CD4-positive, alpha-beta T cell treated with Interferon alpha-2 for 1 hour (primary cell): ENCODE measurements around the gene NSUN5.
"Not testable (repeated sequence)": the region's sequence is repeated elsewhere in the genome, so short reads cannot be mapped to it uniquely, and the experiment has no call there.

Experiments
- DNase-seq, 2 donors: peaks; one replicate each; pipeline ENCODE4 v3.0.0-alpha.2; 2020 to 2022

NSUN5 gene

DNA sequence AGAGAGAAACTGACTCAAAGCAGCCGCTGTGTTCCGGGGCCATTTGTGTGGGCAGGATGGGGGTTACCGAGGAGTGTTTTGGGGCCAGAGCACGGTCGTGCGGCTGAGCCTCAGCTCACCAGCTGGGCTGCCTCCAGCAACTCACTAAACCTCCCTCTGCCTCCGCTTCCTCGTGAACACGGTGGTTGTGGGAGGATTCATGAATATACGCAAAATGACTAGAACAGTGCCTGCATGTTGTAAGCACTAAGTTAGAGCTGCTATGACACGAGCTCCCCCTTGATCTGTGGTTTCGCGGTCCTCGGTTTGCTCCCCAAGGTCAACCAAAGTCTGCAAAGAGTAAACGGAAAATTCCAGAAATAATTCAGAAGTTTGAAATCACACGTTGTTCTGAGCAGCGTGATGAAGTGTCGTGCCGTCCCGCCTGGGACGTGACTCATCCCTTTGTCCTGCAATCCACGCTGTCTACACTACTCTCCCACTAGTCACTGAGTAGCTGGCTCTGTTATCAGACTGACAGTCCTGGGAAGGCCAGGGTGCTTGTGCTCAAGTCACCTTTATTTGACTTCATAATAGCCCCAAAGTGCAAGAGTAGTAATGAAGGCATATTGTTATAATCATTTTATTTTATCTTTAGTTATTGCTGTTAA, 41.8 kb downstream of the NSUN5 start:
- DNase-seq, result not testable (repeated sequence)

DNA sequence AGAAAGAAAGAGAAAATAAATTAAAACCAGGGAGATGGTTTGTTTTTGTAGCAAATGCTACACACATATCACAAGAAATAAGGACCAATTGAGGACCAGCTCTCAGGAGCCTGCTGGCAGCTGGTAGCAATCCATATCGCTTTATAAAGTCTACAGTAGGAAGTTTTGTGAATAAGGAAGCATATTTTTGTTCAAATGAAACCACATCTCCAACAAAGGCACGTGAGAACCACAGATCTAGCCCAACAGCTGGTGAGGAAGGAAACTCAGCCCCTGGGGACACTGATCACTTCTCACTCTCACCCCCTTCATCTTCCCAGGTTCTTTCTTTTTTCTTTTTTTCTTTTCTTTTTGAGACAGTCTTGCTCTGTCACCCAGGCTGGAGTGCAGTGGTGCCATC, 46.2 kb downstream of the NSUN5 start:
- peak in 1 of 2 donors; percentile 45 for DNase-seq
